Fibroblast of pulmonary artery (primary cell): ENCODE data around the gene RAD21L1.

ENCODE experiments used
- DNase-seq: peaks from one replicate; pipeline ENCODE4 v3.0.0-alpha.2; 2010; ENCODE audit warnings: low read depth
- H3K4me3 ChIP-seq: replicated peaks from 2 replicates; pipeline ENCODE4 v1.5.1; 2011; ENCODE audit warnings: low read depth, mild to moderate bottlenecking, control low read depth, low read length, moderate library complexity
- CTCF ChIP-seq: IDR thresholded peaks from 2 replicates; pipeline ENCODE4 v1.5.1; 2011; ENCODE audit warnings: mild to moderate bottlenecking, control low read depth, low read length, inconsistent platforms; ENCODE audit errors: missing control alignments

Gene RAD21L1

GRCh38 chr20:1204576-1204975, 21.3 kb upstream of the RAD21L1 start:
- no peak for DNase-seq
- no peak overlapping the region for H3K4me3 ChIP-seq
- TF ChIP-seq CTCF, result no peak

GRCh38 chr20:1205802-1206201, 20.0 kb upstream of the RAD21L1 start:
- TF ChIP-seq CTCF, result no peak
- no peak for DNase-seq
- no peak overlapping the region for H3K4me3 ChIP-seq

GRCh38 chr20:1206366-1207148, 19.3 kb upstream of the RAD21L1 start:
- TF ChIP-seq CTCF, result no peak
- no peak for DNase-seq
- no peak overlapping the region for H3K4me3 ChIP-seq

- no peak overlapping the region for H3K4me3 ChIP-seq
- no peak for DNase-seq
- TF ChIP-seq CTCF, result no peak
Observed at GRCh38 chr20:1207293-1207878, 18.5 kb upstream of the RAD21L1 start.

- no peak overlapping the region for H3K4me3 ChIP-seq
- DNase-seq, result no peak
- peak; percentile 49 for TF ChIP-seq CTCF
Observed at GRCh38 chr20:1209447-1210387, 16.1 kb upstream of the RAD21L1 start.

- no peak for TF ChIP-seq CTCF
- no peak for DNase-seq
Observed at GRCh38 chr20:1210501-1210900, 15.3 kb upstream of the RAD21L1 start.

More at GRCh38 chr20:1210501-1210900, 15.3 kb upstream of the RAD21L1 start:
- no peak overlapping the region for H3K4me3 ChIP-seq
